ENCODE data around the gene TMPRSS2.

DNA sequence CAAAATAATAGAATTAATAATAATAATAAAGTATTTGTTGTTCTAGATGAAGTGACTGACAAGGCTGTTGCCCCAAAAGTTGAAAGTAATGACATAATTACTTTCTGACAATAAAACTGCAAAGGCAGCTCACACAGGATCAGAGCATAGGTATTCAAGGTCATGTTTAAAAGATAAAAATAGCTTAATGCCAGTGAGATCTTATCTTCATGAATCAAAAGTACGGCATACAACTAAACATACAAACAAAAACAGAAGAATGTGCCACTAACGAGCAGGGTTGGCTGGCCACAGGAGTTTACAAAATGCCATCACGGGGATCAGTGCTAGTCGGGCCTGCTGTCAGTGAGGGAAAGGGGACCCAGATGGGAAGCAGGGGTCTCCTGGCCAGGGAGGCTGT lies 22.4 kb upstream of the TMPRSS2 start:
- TF ChIP-seq EP300 (IDR thresholded peaks at IDR 0.05) (no peak), POLR2A (IDR thresholded peaks at IDR 0.05) (no peak)
